HEK293 (cell line): Measurements from ENCODE around the gene KCNQ1.

Experiments
- CTCF ChIA-PET: fragments of 350-600 bp; formaldehyde crosslinking; extraction: SDS; loops from one replicate; lab custom pipeline; 2021; ENCODE audit warnings: antibody characterized with exemption; lab: Yijun Ruan, JAX
- POLR2A ChIA-PET: fragments of 300-600 bp; formaldehyde crosslinking; extraction: SDS; loops from one replicate; lab custom pipeline; 2020; ENCODE audit warnings: antibody characterized with exemption, inconsistent platforms; lab: Yijun Ruan, JAX
- H3K27ac ChIP-seq: fragments of 200-500 bp; sonication (Bioruptor generic); 2 replicates; pipeline ENCODE4 v1.5.1; 2014; ENCODE audit warnings: low read depth, low read length, control low read depth, inconsistent platforms; ENCODE audit errors: extremely low read depth
- H3K36me3 ChIP-seq, 2 experiments: fragments of 200-500 bp in 1 of 2; sonication (Bioruptor generic) in 1 of 2; 1 replicate in 1 of 2; 2 replicates in 1 of 2; pipeline ENCODE4 v1.5.1; 2014 to 2017; ENCODE audit warnings: inconsistent platforms in 2 of 2, low read length in 2 of 2; ENCODE audit not compliant: control insufficient read depth in 2 of 2, insufficient read depth in 1 of 2
- H3K4me1 ChIP-seq: fragments of 200-500 bp; sonication (Bioruptor generic); 2 replicates; pipeline ENCODE4 v1.5.1; 2014; ENCODE audit warnings: mild to moderate bottlenecking, low read length, inconsistent platforms; ENCODE audit not compliant: control insufficient read depth, insufficient read depth
- H3K4me3 ChIP-seq: 2 replicates; pipeline ENCODE4 v1.5.1; 2011; ENCODE audit warnings: low read depth, mild to moderate bottlenecking, control low read depth, low read length, moderate library complexity
- H3K9me3 ChIP-seq: fragments of 200-500 bp; sonication (Bioruptor generic); 2 replicates; pipeline ENCODE4 v1.5.1; 2014; ENCODE audit warnings: low read depth, low read length, inconsistent platforms; ENCODE audit not compliant: control insufficient read depth, insufficient read depth
- GLI4 ChIP-seq: fragments of 450-650 bp; formaldehyde crosslinking; IDR thresholded peaks from 2 replicates; pipeline ENCODE4 v1.5.1; 2016; ENCODE audit warnings: missing biosample characterization, missing genetic modification characterization
- GLIS1 ChIP-seq: fragments of 450-650 bp; formaldehyde crosslinking; IDR thresholded peaks from 2 replicates; pipeline ENCODE4 v1.5.1; 2016; ENCODE audit warnings: missing biosample characterization, missing genetic modification characterization
- HOXA7 ChIP-seq: sonication (generic); formaldehyde crosslinking; IDR thresholded peaks from 2 replicates; pipeline ENCODE4 v1.8.1; 2022; ENCODE audit warnings: missing genetic modification reagents, borderline replicate concordance
- IKZF3 ChIP-seq: fragments of 450-650 bp; IDR thresholded peaks from 2 replicates; pipeline ENCODE4 v1.5.0; 2018; ENCODE audit warnings: missing biosample characterization, mild to moderate bottlenecking, missing genetic modification characterization, moderate library complexity
- MYNN ChIP-seq: fragments of 450-650 bp; formaldehyde crosslinking; IDR thresholded peaks from 2 replicates; pipeline ENCODE4 v1.5.1; 2016; ENCODE audit warnings: missing biosample characterization, missing genetic modification characterization, borderline replicate concordance
- ZBTB17 ChIP-seq: fragments of 450-650 bp; formaldehyde crosslinking; IDR thresholded peaks from 2 replicates; pipeline ENCODE4 v1.5.1; 2016; ENCODE audit warnings: missing biosample characterization, missing genetic modification characterization
- ZBTB44 ChIP-seq: fragments of 450-650 bp; IDR thresholded peaks from 2 replicates; pipeline ENCODE4 v1.5.1; 2018; ENCODE audit warnings: missing biosample characterization, mild to moderate bottlenecking, missing genetic modification characterization
- ZFP37 ChIP-seq: fragments of 450-650 bp; formaldehyde crosslinking; IDR thresholded peaks from 2 replicates; pipeline ENCODE4 v1.5.1; 2016; ENCODE audit warnings: missing biosample characterization, missing genetic modification characterization
- ZIC2 ChIP-seq: fragments of 450-650 bp; formaldehyde crosslinking; IDR thresholded peaks from 2 replicates; pipeline ENCODE4 v1.5.1; 2016; ENCODE audit warnings: missing biosample characterization, missing genetic modification characterization
- ZNF19 ChIP-seq: fragments of 450-650 bp; formaldehyde crosslinking; IDR thresholded peaks from 2 replicates; pipeline ENCODE4; 2016; ENCODE audit warnings: missing biosample characterization, missing genetic modification characterization, low read depth
- ZNF248 ChIP-seq: fragments of 450-650 bp; formaldehyde crosslinking; IDR thresholded peaks from 2 replicates; pipeline ENCODE4 v1.5.1; 2017; ENCODE audit warnings: missing biosample characterization, missing genetic modification characterization
- ZNF394 ChIP-seq: fragments of 450-650 bp; formaldehyde crosslinking; IDR thresholded peaks from 2 replicates; pipeline ENCODE4 v1.5.1; 2016; ENCODE audit warnings: missing biosample characterization, missing genetic modification characterization, mild to moderate bottlenecking, moderate library complexity, borderline replicate concordance
- ZNF404 ChIP-seq: fragments of 450-650 bp; formaldehyde crosslinking; IDR thresholded peaks from 2 replicates; pipeline ENCODE4 v1.5.1; 2017; ENCODE audit warnings: missing biosample characterization, missing genetic modification characterization
- ZNF521 ChIP-seq: fragments of 450-650 bp; formaldehyde crosslinking; IDR thresholded peaks from 2 replicates; pipeline ENCODE4 v1.5.1; 2017; ENCODE audit warnings: missing biosample characterization, mild to moderate bottlenecking, missing genetic modification characterization
- ZNF76 ChIP-seq: fragments of 450-650 bp; formaldehyde crosslinking; IDR thresholded peaks from 2 replicates; pipeline ENCODE4; 2016; ENCODE audit warnings: low read depth, missing biosample characterization, missing genetic modification characterization, borderline replicate concordance
- TF ChIP-seq, protein P1 (sequence below): fragments of 450-650 bp; formaldehyde crosslinking; IDR thresholded peaks from 2 replicates; pipeline ENCODE4 v1.5.1; 2017; ENCODE audit warnings: missing biosample characterization, missing genetic modification characterization
- TF ChIP-seq, protein P2 (sequence below): fragments of 450-650 bp; formaldehyde crosslinking; IDR thresholded peaks from 2 replicates; pipeline ENCODE4 v1.5.1; 2017; ENCODE audit warnings: missing biosample characterization, mild to moderate bottlenecking, missing genetic modification characterization, moderate library complexity

The KCNQ1 gene

GRCh38 chr11:2589538-2589934, 144.7 kb downstream of the KCNQ1 start:
- CTCF ChIA-PET, result no interaction called here
- POLR2A ChIA-PET, result no interaction called here
- Histone ChIP-seq H3K4me1 (no peaks in the 10 kb centered on the region), H3K9me3 (no peaks in the 10 kb centered on the region), H3K27ac (no peak overlapping the region), H3K4me3 (no peak overlapping the region)
- 0 out of 2 replicates have a peak, but pooled peaks have one; percentile 9 for TF ChIP-seq ZIC2 (tag by site-specific recombination)
- TF ChIP-seq, protein P1, sequence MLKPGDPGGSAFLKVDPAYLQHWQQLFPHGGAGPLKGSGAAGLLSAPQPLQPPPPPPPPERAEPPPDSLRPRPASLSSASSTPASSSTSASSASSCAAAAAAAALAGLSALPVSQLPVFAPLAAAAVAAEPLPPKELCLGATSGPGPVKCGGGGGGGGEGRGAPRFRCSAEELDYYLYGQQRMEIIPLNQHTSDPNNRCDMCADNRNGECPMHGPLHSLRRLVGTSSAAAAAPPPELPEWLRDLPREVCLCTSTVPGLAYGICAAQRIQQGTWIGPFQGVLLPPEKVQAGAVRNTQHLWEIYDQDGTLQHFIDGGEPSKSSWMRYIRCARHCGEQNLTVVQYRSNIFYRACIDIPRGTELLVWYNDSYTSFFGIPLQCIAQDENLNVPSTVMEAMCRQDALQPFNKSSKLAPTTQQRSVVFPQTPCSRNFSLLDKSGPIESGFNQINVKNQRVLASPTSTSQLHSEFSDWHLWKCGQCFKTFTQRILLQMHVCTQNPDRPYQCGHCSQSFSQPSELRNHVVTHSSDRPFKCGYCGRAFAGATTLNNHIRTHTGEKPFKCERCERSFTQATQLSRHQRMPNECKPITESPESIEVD, result no peak
- TF ChIP-seq, all 188 proteins: peak for 1
- no peaks in the 10 kb centered on the region for H3K36me3 ChIP-seq

DNA sequence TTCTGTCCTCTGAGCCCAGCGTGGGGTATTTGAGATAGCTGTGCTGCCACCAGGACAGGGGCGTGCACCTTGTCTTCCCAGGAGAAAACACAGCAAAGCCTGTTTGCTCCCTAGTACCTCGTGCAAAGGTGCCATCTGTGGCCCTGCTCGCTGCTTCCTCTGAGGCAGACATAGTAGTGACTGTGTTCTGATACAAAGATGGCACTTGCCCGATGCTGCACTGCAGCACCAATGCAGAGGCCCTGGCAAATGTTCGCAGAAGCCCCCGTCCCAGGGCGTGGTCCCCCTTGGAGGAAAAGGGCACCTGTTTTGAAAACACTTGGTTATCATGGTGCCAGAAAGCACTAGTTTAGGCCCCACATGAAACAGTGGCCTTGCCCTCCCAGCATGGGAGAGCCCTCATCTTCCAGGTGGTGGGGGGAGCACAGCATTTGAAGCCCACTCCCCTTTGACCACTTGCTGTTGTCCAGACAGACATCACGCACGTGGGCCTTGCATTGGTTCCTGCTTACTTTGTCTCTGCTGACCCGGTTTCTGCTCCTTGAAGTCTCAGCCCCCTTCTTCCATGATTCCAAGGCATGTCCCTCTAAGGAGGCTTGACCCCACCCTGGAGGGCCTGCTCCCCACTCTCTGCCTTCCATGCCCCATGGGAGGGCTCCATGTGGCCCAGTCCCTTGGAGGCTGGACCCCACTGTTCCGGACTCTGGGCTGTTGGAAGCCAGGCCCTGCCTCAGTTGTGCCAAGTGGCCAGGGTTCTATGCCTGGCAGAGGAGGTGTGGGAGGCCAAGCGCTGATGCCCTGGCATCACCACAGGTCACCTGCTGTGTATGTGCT, 145.5 kb downstream of the KCNQ1 start:
- ChIA-PET CTCF (interaction anchor here (0.6 kb wide), 1 partner anchor 53 kb away, joined by 3 read pairs; no protein-coding TSS in a partner anchor), POLR2A (no interaction called here)
- H3K9me3 ChIP-seq, result no peaks in the 10 kb centered on the region
- TF ChIP-seq, protein P1, result no peak
- TF ChIP-seq ZNF76 (tag by site-specific recombination) (no peak), ZNF19 (tag by site-specific recombination) (no peak), ZNF404 (tag by site-specific recombination) (no peak), ZBTB17 (tag by site-specific recombination) (no peak), GLIS1 (tag by site-specific recombination) (no peak), MYNN (tag by site-specific recombination) (no peak), ZNF521 (tag by site-specific recombination) (no peak), ZNF248 (tag by site-specific recombination) (no peak), ZBTB44 (tag by site-specific recombination) (no peak), HOXA7 (CRISPR knock-in tag) (no peak), ZFP37 (tag by site-specific recombination) (no peak), GLI4 (no peak), ZNF394 (tag by site-specific recombination) (no peak), IKZF3 (tag by site-specific recombination) (no peak)
- TF ChIP-seq, protein P2, sequence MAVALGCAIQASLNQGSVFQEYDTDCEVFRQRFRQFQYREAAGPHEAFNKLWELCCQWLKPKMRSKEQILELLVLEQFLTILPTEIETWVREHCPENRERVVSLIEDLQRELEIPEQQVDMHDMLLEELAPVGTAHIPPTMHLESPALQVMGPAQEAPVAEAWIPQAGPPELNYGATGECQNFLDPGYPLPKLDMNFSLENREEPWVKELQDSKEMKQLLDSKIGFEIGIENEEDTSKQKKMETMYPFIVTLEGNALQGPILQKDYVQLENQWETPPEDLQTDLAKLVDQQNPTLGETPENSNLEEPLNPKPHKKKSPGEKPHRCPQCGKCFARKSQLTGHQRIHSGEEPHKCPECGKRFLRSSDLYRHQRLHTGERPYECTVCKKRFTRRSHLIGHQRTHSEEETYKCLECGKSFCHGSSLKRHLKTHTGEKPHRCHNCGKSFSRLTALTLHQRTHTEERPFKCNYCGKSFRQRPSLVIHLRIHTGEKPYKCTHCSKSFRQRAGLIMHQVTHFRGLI, result no peak
- no peaks in the 10 kb centered on the region for H3K36me3 ChIP-seq
- no peaks in the 10 kb centered on the region for H3K4me1 ChIP-seq
- no peak overlapping the region for H3K27ac ChIP-seq
- H3K4me3 ChIP-seq, result no peak overlapping the region
